Omental fat pad (tissue), 4 donors: ENCODE results near the gene HOXC12. TPM values are rescaled to one million over a fixed set of nuclear protein-coding genes. Genes with fewer than 3 reads are reported as not detected.

Experiments used
- ATAC-seq: fragments of 150-250 bp; one replicate; pipeline ENCODE4 v1.9.1; 2016; ENCODE audit warnings: mild to moderate bottlenecking, moderate library complexity; ENCODE audit not compliant: low FRiP score
- DNase-seq: peaks from one replicate; pipeline ENCODE4 v3.0.0-alpha.2; 2019; ENCODE audit warnings: low spot score
- total RNA-seq, 4 donors: library from RNA; depleted of rRNA; stranded (reverse); fragments of >200 nt; gene quantifications; one replicate each; pipeline ENCODE4 v1.1.0, GENCODE V29; 2016
- TF ChIP-seq, protein P1 (sequence below), 3 donors: fragments of 450-650 bp; IDR thresholded peaks; one replicate each; pipeline ENCODE4 v1.5.1; 2016 to 2017; ENCODE audit warnings: antibody characterized with exemption in 3 of 3, mild to moderate bottlenecking in 3 of 3, moderate library complexity in 2 of 3

Gene HOXC12
- total RNA-seq, 4 donors from 2014 or later: not detected

DNA sequence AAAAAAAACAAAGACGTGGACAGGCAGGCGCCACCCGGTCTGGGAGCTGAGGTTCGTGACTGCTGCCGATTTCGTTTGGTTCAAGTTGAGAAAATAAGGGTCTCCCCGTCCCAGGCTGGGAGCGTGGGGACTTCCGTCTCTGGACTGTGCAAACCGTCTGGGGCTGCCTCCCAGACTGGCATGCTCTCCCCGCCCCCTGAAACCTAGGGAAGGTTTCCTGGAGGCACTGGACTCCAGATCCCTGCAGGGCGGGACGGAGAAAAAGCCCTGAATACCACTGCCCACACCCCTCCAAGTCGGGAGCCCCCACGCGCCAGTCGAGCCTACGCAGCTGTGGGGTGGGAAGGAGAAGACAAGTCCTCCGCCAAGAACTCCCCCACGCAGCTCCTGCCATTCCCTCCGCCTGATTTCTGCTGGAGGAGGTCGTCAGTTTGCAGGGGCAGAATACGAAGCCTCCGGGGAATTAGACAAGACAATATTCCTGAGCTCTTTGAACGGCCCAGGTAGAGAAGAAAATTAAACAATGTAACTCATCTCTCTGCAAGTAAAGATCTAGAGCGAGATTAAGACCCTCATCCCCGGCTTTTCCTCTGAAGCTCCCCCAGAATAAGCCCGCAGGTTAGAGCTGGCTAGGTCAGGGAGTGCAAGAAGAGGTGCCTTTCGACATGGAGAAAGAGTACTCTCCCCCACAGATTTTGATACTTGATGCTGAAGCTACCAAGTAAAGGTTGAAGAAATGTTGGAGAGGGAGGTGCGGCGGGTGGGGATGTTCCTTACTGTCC lies 26.5 kb upstream of the HOXC12 start:
- ATAC-seq (no peak), DNase-seq (no peak)
- TF ChIP-seq, protein P1, sequence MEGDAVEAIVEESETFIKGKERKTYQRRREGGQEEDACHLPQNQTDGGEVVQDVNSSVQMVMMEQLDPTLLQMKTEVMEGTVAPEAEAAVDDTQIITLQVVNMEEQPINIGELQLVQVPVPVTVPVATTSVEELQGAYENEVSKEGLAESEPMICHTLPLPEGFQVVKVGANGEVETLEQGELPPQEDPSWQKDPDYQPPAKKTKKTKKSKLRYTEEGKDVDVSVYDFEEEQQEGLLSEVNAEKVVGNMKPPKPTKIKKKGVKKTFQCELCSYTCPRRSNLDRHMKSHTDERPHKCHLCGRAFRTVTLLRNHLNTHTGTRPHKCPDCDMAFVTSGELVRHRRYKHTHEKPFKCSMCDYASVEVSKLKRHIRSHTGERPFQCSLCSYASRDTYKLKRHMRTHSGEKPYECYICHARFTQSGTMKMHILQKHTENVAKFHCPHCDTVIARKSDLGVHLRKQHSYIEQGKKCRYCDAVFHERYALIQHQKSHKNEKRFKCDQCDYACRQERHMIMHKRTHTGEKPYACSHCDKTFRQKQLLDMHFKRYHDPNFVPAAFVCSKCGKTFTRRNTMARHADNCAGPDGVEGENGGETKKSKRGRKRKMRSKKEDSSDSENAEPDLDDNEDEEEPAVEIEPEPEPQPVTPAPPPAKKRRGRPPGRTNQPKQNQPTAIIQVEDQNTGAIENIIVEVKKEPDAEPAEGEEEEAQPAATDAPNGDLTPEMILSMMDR (IDR thresholded peaks at IDR 0.05): no peak

DNA sequence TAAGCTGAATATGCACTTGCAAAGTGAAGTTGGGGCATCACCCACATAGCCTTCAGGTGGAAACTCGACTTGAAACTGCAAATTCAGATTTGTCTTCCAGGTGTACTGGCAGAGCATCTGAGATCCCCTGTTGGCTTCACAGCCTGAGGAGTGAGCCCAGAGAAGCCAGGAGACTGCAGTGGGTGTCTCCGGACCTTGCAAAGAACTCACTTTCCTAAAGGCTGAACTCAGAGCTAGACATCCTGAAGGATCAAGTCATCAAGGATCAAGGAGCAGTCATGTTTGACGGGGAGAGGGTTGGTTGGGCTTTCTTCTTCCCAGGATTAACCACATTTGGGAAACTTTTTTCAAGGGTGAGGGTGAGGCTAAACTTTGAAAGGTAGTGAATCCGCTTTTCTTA lies 25.2 kb upstream of the HOXC12 start:
- TF ChIP-seq, protein P1 (IDR thresholded peaks at IDR 0.05): no peak
- no peak for DNase-seq
- no peak for ATAC-seq

DNA sequence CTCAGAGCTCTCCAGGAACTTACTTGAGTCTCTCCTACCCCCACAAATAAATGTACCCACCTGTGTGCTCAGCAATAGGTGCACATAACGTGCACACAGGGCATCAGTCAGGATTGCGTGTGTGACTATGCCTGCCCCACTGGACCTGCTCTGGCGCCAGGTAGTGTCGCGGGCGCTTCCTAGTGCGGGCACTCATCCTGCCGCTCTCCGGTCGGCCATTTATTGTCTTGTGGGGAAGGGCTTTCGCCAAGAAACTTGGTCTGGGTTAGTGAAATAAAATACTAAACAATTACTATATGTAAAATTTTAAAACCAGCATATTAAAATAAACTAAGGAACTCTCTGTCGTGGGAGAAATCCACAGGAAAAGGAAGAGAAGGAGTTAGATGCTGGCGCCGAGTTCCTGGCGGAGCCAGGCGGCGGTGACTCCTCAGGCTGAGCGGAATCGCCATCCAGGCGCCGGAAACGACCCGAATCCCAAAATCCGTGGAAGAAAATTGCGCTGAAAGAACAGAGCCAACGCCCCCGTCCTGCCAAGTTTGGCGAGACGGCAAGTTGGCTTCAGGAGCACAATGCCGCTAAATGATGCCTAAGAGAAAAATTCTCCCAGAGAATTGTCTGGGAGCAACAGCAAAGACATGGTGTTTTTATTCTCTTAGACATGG lies 24.0 kb upstream of the HOXC12 start:
- TF ChIP-seq, protein P1 (IDR thresholded peaks at IDR 0.05): no peak
- DNase-seq (no peak), ATAC-seq (no peak)

DNA sequence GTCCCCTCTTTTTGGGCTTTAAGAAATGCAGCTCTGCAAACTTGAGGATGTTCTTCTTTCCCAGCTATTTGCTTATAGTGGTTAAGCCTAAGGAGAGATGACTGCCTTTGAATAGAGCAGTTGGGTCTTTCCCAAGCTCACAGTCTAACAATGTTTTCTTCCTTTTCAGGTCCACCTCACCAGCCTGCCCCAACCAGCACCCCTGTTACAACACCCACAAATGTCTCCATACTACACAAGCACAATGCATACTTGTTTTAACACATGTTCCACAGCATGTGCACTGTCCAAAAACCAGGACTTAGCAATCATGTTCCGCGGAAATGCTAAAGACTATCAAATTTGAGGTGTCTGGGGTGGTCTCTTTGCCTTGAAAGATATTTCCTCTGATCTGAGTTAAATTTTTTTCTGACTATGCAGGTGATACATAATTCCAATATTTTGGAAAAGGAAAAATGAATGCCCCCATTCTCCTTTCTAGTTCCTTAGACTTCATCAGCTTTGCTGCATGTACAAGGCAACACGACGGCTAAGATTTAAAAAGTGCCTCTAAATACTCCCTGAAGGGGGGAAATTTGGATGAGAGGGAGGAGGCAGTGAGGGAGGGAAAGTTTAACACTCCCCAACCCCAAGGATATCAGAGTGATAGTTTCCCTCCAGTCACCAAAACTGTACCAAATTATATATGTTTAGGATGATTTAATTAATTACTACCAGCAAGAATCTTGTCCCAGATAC lies 22.7 kb upstream of the HOXC12 start:
- TF ChIP-seq, protein P1 (IDR thresholded peaks at IDR 0.05): no peak
- DNase-seq (no peak), ATAC-seq (no peak)

DNA sequence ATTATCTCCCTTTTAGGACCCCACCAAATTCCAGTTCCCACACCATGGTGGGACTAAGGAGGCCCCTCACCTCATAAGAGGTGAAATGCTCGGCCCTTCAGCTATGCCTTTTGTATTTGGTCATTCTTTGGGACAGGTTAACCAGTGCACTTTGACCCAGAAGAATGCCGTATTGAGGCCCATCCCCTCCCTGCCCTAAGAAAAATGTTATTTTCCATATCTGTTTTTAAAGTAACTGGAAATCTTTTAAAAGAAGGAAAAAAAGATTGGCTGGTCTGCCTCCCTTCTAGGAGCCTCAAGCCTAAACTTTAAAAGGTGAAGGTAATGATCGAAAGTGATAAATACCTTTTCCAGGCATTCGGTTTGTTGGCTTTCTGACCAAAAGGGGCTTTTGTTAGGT lies 21.8 kb upstream of the HOXC12 start:
- TF ChIP-seq, protein P1 (IDR thresholded peaks at IDR 0.05): no peak
- DNase-seq: no peak
- ATAC-seq: no peak

DNA sequence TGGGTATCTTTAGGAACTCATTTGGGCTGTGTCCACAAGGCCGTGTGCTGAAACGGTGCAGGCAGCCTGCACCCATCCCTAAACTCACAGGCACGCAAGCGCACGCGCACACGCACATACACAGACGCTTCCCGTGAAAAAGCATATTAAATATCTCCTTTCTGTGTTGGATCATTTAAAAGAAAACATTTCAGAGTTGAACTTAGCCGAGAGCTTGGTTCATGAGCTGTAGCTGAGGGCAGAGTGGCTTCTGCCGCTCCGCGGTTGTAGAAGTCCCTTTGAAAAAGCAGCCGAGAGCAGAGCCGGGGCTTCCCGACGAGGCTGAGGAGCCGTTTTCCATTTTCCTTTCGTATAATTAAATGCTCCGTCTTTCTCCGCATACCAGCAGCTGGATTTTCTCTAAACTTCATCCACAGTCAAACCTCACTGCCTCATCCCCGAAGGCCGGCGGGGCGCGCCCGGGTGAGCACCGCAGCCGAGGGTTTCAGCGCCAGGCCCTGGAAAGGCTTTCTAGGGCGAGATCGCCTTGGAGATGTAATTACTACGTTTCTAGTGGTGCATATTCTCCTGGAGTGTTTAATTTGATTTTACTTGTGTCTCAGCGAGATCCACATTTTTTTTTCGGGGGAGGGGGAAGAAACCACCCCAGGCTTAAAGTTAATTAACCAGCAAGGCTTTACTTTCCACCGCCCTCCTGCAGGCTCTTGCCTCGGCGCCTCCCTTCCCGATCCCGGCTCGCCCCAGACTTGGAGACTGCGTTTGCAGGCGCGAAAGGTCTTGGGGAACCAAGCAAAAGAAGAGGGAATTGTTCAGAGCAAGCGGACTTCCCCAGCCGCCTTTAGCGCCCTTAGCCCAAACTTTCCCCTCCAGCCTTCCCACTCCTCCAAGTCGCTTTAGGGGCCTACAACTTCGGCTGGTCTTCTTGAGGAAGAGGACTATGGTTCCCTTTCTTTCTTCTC lies 19.0 kb upstream of the HOXC12 start:
- ATAC-seq (no peak), DNase-seq (no peak)
- TF ChIP-seq, protein P1 (IDR thresholded peaks at IDR 0.05): no peak
